ENCODE data around the gene SEC24D. TPM values are rescaled to one million over a fixed set of nuclear protein-coding genes. Genes with fewer than 3 reads are reported as not detected.

SEC24D gene
- total and polyA plus RNA-seq, 2 experiments from 2014 or later, result 37.6 to 94.8 TPM

GRCh38 chr4:118877797-118878196 is 41.9 kb upstream of the SEC24D start (continued):
- TF ChIP-seq ZNF462 (CRISPR knock-in tag; IDR thresholded peaks at IDR 0.05), result no peak
- no peak for TF ChIP-seq CREB1 (CRISPR knock-in tag; IDR thresholded peaks at IDR 0.05; ENCODE audit: low read depth)
- TF ChIP-seq NANOG (IDR thresholded peaks at IDR 0.05; ENCODE audit: borderline replicate concordance), result no peak
- TF ChIP-seq CTCF (conservative IDR thresholded peaks at IDR 0.05; ENCODE audit: low read depth in 2 of 2), result no peak

GRCh38 chr4:118872181-118872580 is 36.3 kb upstream of the SEC24D start:
- Histone ChIP-seq H3K4me1 (ENCODE audit: insufficient read depth) (peaks cover 20% of the 10 kb centered on the region), H3K9me2 (ENCODE audit: insufficient read depth) (no peaks in the 10 kb centered on the region), H3K4me2 (no peak overlapping the region), H4K20me1 (replicated peaks; ENCODE audit: insufficient read depth) (no peaks in the 10 kb centered on the region), H3K27ac (ENCODE audit: low read depth) (no peak overlapping the region), H3K4me3 (no peak overlapping the region), H3K79me2 (replicated peaks; ENCODE audit: insufficient read depth) (no peaks in the 10 kb centered on the region), H2AFZ (no peak overlapping the region), H3F3A (replicated peaks; ENCODE audit: low read depth) (no peaks in the 10 kb centered on the region), H3K36me3 (ENCODE audit: insufficient read depth) (no peaks in the 10 kb centered on the region), H3K27me3 (ENCODE audit: insufficient read depth) (no peaks in the 10 kb centered on the region)
- Mint-ChIP-seq H3K36me3 (ENCODE audit: low read depth) (peaks cover 4% of the 10 kb centered on the region), H3K4me3 (no peak overlapping the region), H3K27me3 (ENCODE audit: insufficient read depth, low read depth, poor library complexity) (no peaks in the 10 kb centered on the region), H3K9me3 (peaks cover 3% of the 10 kb centered on the region; the same call in 2 of the 3 replicates), H3K27ac (no peak overlapping the region), H3K4me1 (peaks cover 21% of the 10 kb centered on the region)
- DNase-seq (ENCODE audit: low spot score) (no peak), ATAC-seq (no peak)
- TF ChIP-seq ETS1 (IDR thresholded peaks at IDR 0.05) (no peak), EZH2phosphoT487 (IDR thresholded peaks at IDR 0.05; ENCODE audit: unreplicated experiment) (no peak), CREB1 (CRISPR knock-in tag; IDR thresholded peaks at IDR 0.05; ENCODE audit: low read depth) (no peak), ZNF462 (CRISPR knock-in tag; IDR thresholded peaks at IDR 0.05) (no peak)
